H1 (cell line): ENCODE data around the gene RPTOR. TPM values are rescaled to one million over a fixed set of nuclear protein-coding genes. Genes with fewer than 3 reads are reported as not detected.

Experiments
- ATF2 ChIP-seq: IDR thresholded peaks from 2 replicates; pipeline ENCODE4 v1.6.1; 2012; ENCODE audit warnings: low read length, inconsistent platforms
- ATF3 ChIP-seq: IDR thresholded peaks from 2 replicates; pipeline ENCODE4 v1.6.1; 2011; ENCODE audit warnings: low read depth, mild to moderate bottlenecking, low read length; ENCODE audit not compliant: insufficient read depth
- E2F6 ChIP-seq: IDR thresholded peaks from 2 replicates; pipeline ENCODE4 v1.6.1; 2012; ENCODE audit warnings: inconsistent platforms
- polyA plus RNA-seq, 7 experiments: library from polyadenylated mRNA; depleted of rRNA in 3 of 7; stranded (reverse) in 5 of 7; unstranded in 2 of 7; fragments of >200 nt in 5 of 7; fragments of 200-250 nt in 2 of 7; gene quantifications; 1 replicate in 5 of 7; 2 replicates in 1 of 7; 4 replicates in 1 of 7; pipeline versions ENCODE4 v1.2.1 to v1.2.3, GENCODE V29; 2011 to 2013; ENCODE audit warnings: missing spikeins in 2 of 7, mixed read lengths in 2 of 7
- total RNA-seq: library from RNA; stranded (reverse); fragmentation: NEBNext Ultra II Directional; extraction: Animal tissue kit (Norgen Biotek cat#: 25700); gene quantifications from 2 replicates; pipeline ENCODE4 v1.2.1, GENCODE V29; 2021

RPTOR gene
- total and polyA plus RNA-seq, 2 of the 8 experiments (the other 6 are each of a cell fraction or from before 2014, with no cell fraction given) = 6.9 to 28.7 TPM

GRCh38 chr17:80568246-80568645, 23.6 kb downstream of the RPTOR start (continued):
- TF ChIP-seq E2F6 (no peak), ATF3 (no peak), ATF2 (no peak)
